Neural cell (in vitro differentiated cells): ENCODE data around the gene TBL1X. TPM values are rescaled to one million over a fixed set of nuclear protein-coding genes. Genes with fewer than 3 reads are reported as not detected.

ENCODE experiments used
- H2AFZ ChIP-seq: fragments of 200-600, 300-800 bp; sonication (generic), shearing (Covaris generic); 2 replicates; pipeline ENCODE4 v1.6.0; 2014; ENCODE audit warnings: low read depth, mild to moderate bottlenecking, antibody characterized with exemption, low read length, moderate library complexity
- H3F3A ChIP-seq: fragments of 200-600 bp; shearing (Covaris generic); 2 replicates; pipeline ENCODE4 v1.6.1; 2016; ENCODE audit warnings: mild to moderate bottlenecking, moderate library complexity, mixed read lengths, antibody characterized with exemption, low read length; ENCODE audit not compliant: insufficient read depth, poor library complexity, severe bottlenecking
- H3K27ac ChIP-seq: fragments of 200-600, 300-800 bp; sonication (generic), shearing (Covaris generic); 2 replicates; pipeline ENCODE4 v1.5.1; 2014; ENCODE audit warnings: mild to moderate bottlenecking, low read length, moderate library complexity
- H3K27me3 ChIP-seq: fragments of 300-800, 200-600 bp; sonication (generic), shearing (Covaris generic); 2 replicates; pipeline ENCODE4 v1.6.0; 2014; ENCODE audit warnings: mild to moderate bottlenecking, low read depth, low read length, moderate library complexity; ENCODE audit not compliant: insufficient read depth
- H3K36me3 ChIP-seq: fragments of 300-800, 200-600 bp; sonication (generic), shearing (Covaris generic); 2 replicates; pipeline ENCODE4 v1.5.1; 2014; ENCODE audit warnings: mild to moderate bottlenecking, antibody characterized with exemption, low read length, moderate library complexity; ENCODE audit not compliant: insufficient read depth
- H3K4me2 ChIP-seq: fragments of 300-800, 200-600 bp; sonication (generic), shearing (Covaris generic); 2 replicates; pipeline ENCODE4 v1.6.0; 2014; ENCODE audit warnings: mild to moderate bottlenecking, low read length
- H3K4me3 ChIP-seq: fragments of 300-800, 200-600 bp; sonication (generic), shearing (Covaris generic); 2 replicates; pipeline ENCODE4 v1.5.1; 2014; ENCODE audit warnings: mild to moderate bottlenecking, low read length, moderate library complexity
- H3K79me2 ChIP-seq: fragments of 200-600 bp; shearing (Covaris generic); replicated peaks from 2 replicates; pipeline ENCODE4 v1.6.0; 2014; ENCODE audit warnings: mild to moderate bottlenecking, low read length, moderate library complexity; ENCODE audit not compliant: insufficient read depth
- H3K9ac ChIP-seq: fragments of 300-800, 200-600 bp; sonication (generic), shearing (Covaris generic); 2 replicates; pipeline ENCODE4 v1.6.1; 2016; ENCODE audit warnings: mild to moderate bottlenecking, low read length, mixed read lengths
- H3K9me2 ChIP-seq: fragments of 200-600 bp; shearing (Covaris generic); 2 replicates; pipeline ENCODE4 v1.6.1; 2016; ENCODE audit warnings: mild to moderate bottlenecking, low read length, mixed read lengths; ENCODE audit not compliant: insufficient read depth
- H3K9me3 ChIP-seq: fragments of 200-600, 300-800 bp; sonication (generic), shearing (Covaris generic); 2 replicates; pipeline ENCODE4 v1.6.1; 2016; ENCODE audit warnings: mild to moderate bottlenecking, mixed run types, low read length, moderate library complexity, mixed read lengths
- H4K20me1 ChIP-seq: fragments of 200-600 bp; shearing (Covaris generic); 2 replicates; pipeline ENCODE4 v1.6.1; 2016; ENCODE audit warnings: mild to moderate bottlenecking, mixed run types; ENCODE audit not compliant: insufficient read depth
- CTCF ChIP-seq: fragments of 450-650 bp; IDR thresholded peaks from 2 replicates; pipeline ENCODE4 v1.5.1; 2014; ENCODE audit warnings: antibody characterized with exemption, mild to moderate bottlenecking, moderate library complexity; ENCODE audit not compliant: poor library complexity, severe bottlenecking
- EP300 ChIP-seq: fragments of 450-650 bp; conservative IDR thresholded peaks from 2 replicates; pipeline ENCODE4 v1.6.1; 2014; ENCODE audit warnings: antibody characterized with exemption, mild to moderate bottlenecking, moderate library complexity; ENCODE audit not compliant: poor library complexity, severe bottlenecking
- EZH2 ChIP-seq: fragments of 200-600, 300-800 bp; shearing (Covaris generic), sonication (generic); IDR thresholded peaks from 2 replicates; pipeline ENCODE4 v1.6.1; 2014; ENCODE audit warnings: antibody characterized with exemption, low read length, borderline replicate concordance, mild to moderate bottlenecking; ENCODE audit not compliant: insufficient read depth, poor library complexity, severe bottlenecking
- MXI1 ChIP-seq: fragments of 450-650 bp; conservative IDR thresholded peaks from 2 replicates; pipeline ENCODE4 v1.6.1; 2014; ENCODE audit warnings: antibody characterized with exemption, mild to moderate bottlenecking; ENCODE audit not compliant: poor library complexity, severe bottlenecking
- POLR2AphosphoS5 ChIP-seq: IDR thresholded peaks from 2 replicates; pipeline ENCODE4 v1.6.1; 2012
- RAD21 ChIP-seq: fragments of 450-650 bp; conservative IDR thresholded peaks from 2 replicates; pipeline ENCODE4 v1.6.1; 2014; ENCODE audit warnings: antibody characterized with exemption, mild to moderate bottlenecking, moderate library complexity
- REST ChIP-seq: IDR thresholded peaks from 2 replicates; pipeline ENCODE4 v1.6.1; 2012; ENCODE audit warnings: borderline replicate concordance
- SMC3 ChIP-seq: fragments of 450-650 bp; conservative IDR thresholded peaks from 2 replicates; pipeline ENCODE4 v1.6.1; 2014; ENCODE audit warnings: antibody characterized with exemption, mild to moderate bottlenecking, moderate library complexity; ENCODE audit not compliant: poor library complexity
- TAF1 ChIP-seq: IDR thresholded peaks from 2 replicates; pipeline ENCODE4 v1.6.1; 2012; ENCODE audit warnings: low read depth
- polyA plus RNA-seq: library from polyadenylated mRNA; depleted of rRNA; stranded (reverse); fragments of >200 nt; gene quantifications from 2 replicates; pipeline ENCODE4 v1.2.3, GENCODE V29; 2014

The TBL1X gene
- polyA plus RNA-seq, 1 donor from 2014 or later: 2.2 TPM

GRCh38 chrX:9516635-9517034, 51.8 kb downstream of the TBL1X start (continued):
- TF ChIP-seq CTCF: no peak

- Histone ChIP-seq H3K27me3 (no peaks in the 10 kb centered on the region), H3F3A (no peaks in the 10 kb centered on the region), H3K4me2 (no peak overlapping the region), H3K9ac (no peak overlapping the region), H4K20me1 (no peaks in the 10 kb centered on the region), H3K27ac (no peak overlapping the region), H3K4me3 (no peak overlapping the region), H3K9me2 (no peaks in the 10 kb centered on the region), H2AFZ (no peak overlapping the region), H3K36me3 (no peaks in the 10 kb centered on the region), H3K79me2 (no peaks in the 10 kb centered on the region), H3K9me3 (no peaks in the 10 kb centered on the region)
- TF ChIP-seq SMC3: no peak
- no peak for TF ChIP-seq EP300
- TF ChIP-seq RAD21: no peak
- TF ChIP-seq MXI1: no peak
- no peak for TF ChIP-seq REST
- TF ChIP-seq TAF1: no peak
- no peak for TF ChIP-seq EZH2
- TF ChIP-seq POLR2AphosphoS5: no peak
- TF ChIP-seq CTCF: no peak
Measured at GRCh38 chrX:9518051-9518450, 53.2 kb downstream of the TBL1X start.

GRCh38 chrX:9518889-9519288, 54.0 kb downstream of the TBL1X start:
- Histone ChIP-seq H3K9ac (no peak overlapping the region), H3F3A (no peaks in the 10 kb centered on the region), H3K4me2 (no peak overlapping the region), H3K4me3 (no peak overlapping the region), H2AFZ (no peak overlapping the region), H3K27ac (no peak overlapping the region), H3K27me3 (no peaks in the 10 kb centered on the region), H4K20me1 (no peaks in the 10 kb centered on the region), H3K79me2 (no peaks in the 10 kb centered on the region), H3K9me2 (no peaks in the 10 kb centered on the region), H3K36me3 (no peaks in the 10 kb centered on the region), H3K9me3 (no peaks in the 10 kb centered on the region)
- TF ChIP-seq EP300 (no peak), SMC3 (no peak), CTCF (no peak), EZH2 (no peak), MXI1 (no peak), RAD21 (no peak), REST (no peak), POLR2AphosphoS5 (no peak), TAF1 (no peak)
